OCI-LY7 (cell line): ENCODE results near the gene DIPK1C. TPM values are rescaled to one million over a fixed set of nuclear protein-coding genes. Genes with fewer than 3 reads are reported as not detected.

Experiments used
- BruUV-seq: library from RNA; stranded (reverse); fragments of 400-500 nt; replicated peaks from 2 replicates; lab custom pipeline; 2021; lab: Mats Ljungman, UMichigan
- CTCF ChIA-PET: fragments of 300-600 bp; sonication (Branson Sonifier 250); formaldehyde crosslinking; loops from one replicate; lab custom pipeline; 2022; ENCODE audit warnings: antibody characterized with exemption; ENCODE audit not compliant: unreplicated experiment; lab: Charles Lee
- POLR2A ChIA-PET: fragments of 300-600 bp; sonication (Branson Sonifier 250); formaldehyde crosslinking; loops from one replicate; lab custom pipeline; 2022; ENCODE audit warnings: antibody characterized with exemption; lab: Charles Lee
- DNase-seq: peaks from one replicate; pipeline ENCODE4 v3.0.0-alpha.2; 2015; ENCODE audit warnings: low spot score
- H2AFZ ChIP-seq: fragments of 200-600 bp; sonication (generic), shearing (Covaris generic); 2 replicates; pipeline ENCODE4 v1.6.1; 2014; ENCODE audit warnings: mild to moderate bottlenecking, antibody characterized with exemption, low read length, moderate library complexity
- H3K27ac ChIP-seq: fragments of 200-600 bp; sonication (generic); 2 replicates; pipeline ENCODE4 v1.5.1; 2014; ENCODE audit warnings: mixed run types, low read depth, mild to moderate bottlenecking, moderate library complexity, low read length, inconsistent platforms; ENCODE audit not compliant: poor library complexity, severe bottlenecking
- H3K36me3 ChIP-seq: fragments of 200-600 bp; sonication (generic); 2 replicates; pipeline ENCODE4 v1.6.1; 2014; ENCODE audit warnings: mild to moderate bottlenecking, antibody characterized with exemption, low read length, moderate library complexity, mixed read lengths; ENCODE audit not compliant: insufficient read depth
- H3K4me1 ChIP-seq: fragments of 200-600 bp; sonication (generic); 2 replicates; pipeline ENCODE4 v1.5.1; 2014; ENCODE audit warnings: mild to moderate bottlenecking, low read length; ENCODE audit not compliant: insufficient read depth, poor library complexity, severe bottlenecking
- H3K4me2 ChIP-seq: fragments of 200-600 bp; sonication (generic); 2 replicates; pipeline ENCODE4 v1.6.1; 2014; ENCODE audit warnings: mild to moderate bottlenecking, low read length
- H3K4me3 ChIP-seq: fragments of 200-600 bp; sonication (generic); 2 replicates; pipeline ENCODE4 v1.5.1; 2014; ENCODE audit warnings: mild to moderate bottlenecking, low read depth, low read length; ENCODE audit not compliant: poor library complexity, severe bottlenecking
- H3K79me2 ChIP-seq: fragments of 200-600 bp; sonication (generic); 2 replicates; pipeline ENCODE4 v1.6.1; 2016; ENCODE audit warnings: low read depth, mild to moderate bottlenecking, low read length, moderate library complexity, mixed read lengths; ENCODE audit not compliant: insufficient read depth
- H3K9me2 ChIP-seq: fragments of 200-600 bp; sonication (generic); 2 replicates; pipeline ENCODE4 v1.6.1; 2016; ENCODE audit warnings: mild to moderate bottlenecking, low read length, mixed read lengths; ENCODE audit not compliant: insufficient read depth
- H3K9me3 ChIP-seq: fragments of 200-600 bp; sonication (generic); 2 replicates; pipeline ENCODE4 v1.6.1; 2014; ENCODE audit warnings: mild to moderate bottlenecking, mixed run types, low read length, mixed read lengths
- H4K20me1 ChIP-seq: fragments of 200-600 bp; sonication (generic); 2 replicates; pipeline ENCODE4 v1.6.1; 2014; ENCODE audit warnings: mild to moderate bottlenecking, antibody characterized with exemption, low read length, moderate library complexity, mixed read lengths; ENCODE audit not compliant: insufficient read depth
- EZH2phosphoT487 ChIP-seq: fragments of 200-600 bp; sonication (generic); IDR thresholded peaks from 2 replicates; pipeline ENCODE4 v1.6.1; 2018; ENCODE audit warnings: low read depth, borderline replicate concordance, mild to moderate bottlenecking, mixed run types, antibody characterized with exemption, low read length, moderate library complexity, mixed read lengths
- intact Hi-C: fragments of 100-400 bp; cut with micrococcal nuclease; formaldehyde crosslinking; loops from one replicate; pipeline ENCODE4 v1.10.0; 2022; ENCODE audit not compliant: unreplicated experiment
- total RNA-seq, 2 experiments: library from RNA; depleted of rRNA in 1 of 2; stranded (reverse); fragments of >200 nt in 1 of 2; shearing (Covaris generic) in 1 of 2; gene quantifications; 2 replicates each; pipeline ENCODE4 v1.2.3, GENCODE V29; 2014 to 2022
- TF ChIP-seq, protein P1 (sequence below): fragments of 200-600 bp; sonication (generic); conservative IDR thresholded peaks from 2 replicates; pipeline ENCODE4 v1.5.1; 2014; ENCODE audit warnings: mild to moderate bottlenecking, antibody characterized with exemption, low read length, moderate library complexity, mixed read lengths

Gene DIPK1C
- total RNA-seq, 2 experiments from 2014 or later = not detected

DNA sequence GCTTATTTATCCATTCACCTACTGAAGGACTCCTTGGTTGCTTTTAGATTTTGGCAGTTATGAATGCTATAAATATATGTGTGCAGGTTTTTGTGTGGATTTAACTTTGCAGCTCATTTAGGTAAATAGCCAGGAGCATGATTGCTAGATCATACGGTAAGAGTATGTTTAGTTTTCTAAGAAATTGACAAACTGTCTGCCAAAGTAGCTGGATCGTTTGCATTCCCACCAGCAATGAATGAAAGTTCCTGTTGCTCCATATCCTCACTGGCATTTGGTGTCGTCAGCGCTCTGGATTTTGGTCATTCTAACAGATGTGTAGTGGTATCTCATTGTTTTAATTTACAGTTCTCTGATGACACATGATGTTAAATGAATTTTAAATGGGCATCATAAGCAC is 8.7 kb upstream of the DIPK1C start:
- no peak overlapping the region for H3K4me2 ChIP-seq
- H3K27ac ChIP-seq = no peak overlapping the region
- POLR2A ChIA-PET = no interaction called here
- no peaks in the 10 kb centered on the region for H4K20me1 ChIP-seq
- no peak for DNase-seq
- H2AFZ ChIP-seq = no peak overlapping the region
- intact Hi-C loops = no loop called here
- H3K9me2 ChIP-seq = no peaks in the 10 kb centered on the region
- H3K79me2 ChIP-seq = no peaks in the 10 kb centered on the region
- H3K9me3 ChIP-seq = no peaks in the 10 kb centered on the region
- TF ChIP-seq, protein P1, sequence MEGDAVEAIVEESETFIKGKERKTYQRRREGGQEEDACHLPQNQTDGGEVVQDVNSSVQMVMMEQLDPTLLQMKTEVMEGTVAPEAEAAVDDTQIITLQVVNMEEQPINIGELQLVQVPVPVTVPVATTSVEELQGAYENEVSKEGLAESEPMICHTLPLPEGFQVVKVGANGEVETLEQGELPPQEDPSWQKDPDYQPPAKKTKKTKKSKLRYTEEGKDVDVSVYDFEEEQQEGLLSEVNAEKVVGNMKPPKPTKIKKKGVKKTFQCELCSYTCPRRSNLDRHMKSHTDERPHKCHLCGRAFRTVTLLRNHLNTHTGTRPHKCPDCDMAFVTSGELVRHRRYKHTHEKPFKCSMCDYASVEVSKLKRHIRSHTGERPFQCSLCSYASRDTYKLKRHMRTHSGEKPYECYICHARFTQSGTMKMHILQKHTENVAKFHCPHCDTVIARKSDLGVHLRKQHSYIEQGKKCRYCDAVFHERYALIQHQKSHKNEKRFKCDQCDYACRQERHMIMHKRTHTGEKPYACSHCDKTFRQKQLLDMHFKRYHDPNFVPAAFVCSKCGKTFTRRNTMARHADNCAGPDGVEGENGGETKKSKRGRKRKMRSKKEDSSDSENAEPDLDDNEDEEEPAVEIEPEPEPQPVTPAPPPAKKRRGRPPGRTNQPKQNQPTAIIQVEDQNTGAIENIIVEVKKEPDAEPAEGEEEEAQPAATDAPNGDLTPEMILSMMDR = no peak
- no peak for TF ChIP-seq EZH2phosphoT487
- BruUV-seq = no TSS peak
- H3K36me3 ChIP-seq = no peaks in the 10 kb centered on the region
- no peaks in the 10 kb centered on the region for H3K4me1 ChIP-seq
- no peak overlapping the region for H3K4me3 ChIP-seq
- CTCF ChIA-PET = no interaction called here

DNA sequence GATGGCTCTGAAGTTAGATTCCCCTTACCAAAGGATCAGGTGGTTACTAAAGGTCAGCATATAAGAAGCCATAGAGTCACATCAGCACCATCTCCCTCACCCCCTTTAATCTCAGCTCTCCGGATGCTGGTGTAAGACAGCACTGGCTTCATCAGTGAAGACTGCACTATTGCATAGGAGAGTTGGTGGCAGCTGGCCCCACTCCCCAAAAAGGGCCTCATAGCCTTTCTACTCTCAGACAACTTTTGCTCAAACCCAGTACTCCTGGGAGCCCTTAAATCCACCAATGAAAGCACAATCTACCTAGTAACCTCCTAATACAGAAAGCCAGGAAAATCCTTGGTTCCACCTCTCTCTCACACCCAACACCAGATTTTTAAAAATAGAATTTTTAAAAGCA is 6.9 kb upstream of the DIPK1C start:
- Histone ChIP-seq H3K9me2 (no peaks in the 10 kb centered on the region), H3K79me2 (no peaks in the 10 kb centered on the region), H3K4me1 (no peaks in the 10 kb centered on the region), H3K36me3 (no peaks in the 10 kb centered on the region), H3K4me2 (no peak overlapping the region), H2AFZ (no peak overlapping the region), H3K9me3 (no peaks in the 10 kb centered on the region), H3K27ac (no peak overlapping the region), H3K4me3 (no peak overlapping the region), H4K20me1 (no peaks in the 10 kb centered on the region)
- TF ChIP-seq EZH2phosphoT487 = no peak
- TF ChIP-seq, protein P1 = no peak
- ChIA-PET POLR2A (no interaction called here), CTCF (no interaction called here)
- DNase-seq = no peak
- intact Hi-C loops = no loop called here
- BruUV-seq = no TSS peak

DNA sequence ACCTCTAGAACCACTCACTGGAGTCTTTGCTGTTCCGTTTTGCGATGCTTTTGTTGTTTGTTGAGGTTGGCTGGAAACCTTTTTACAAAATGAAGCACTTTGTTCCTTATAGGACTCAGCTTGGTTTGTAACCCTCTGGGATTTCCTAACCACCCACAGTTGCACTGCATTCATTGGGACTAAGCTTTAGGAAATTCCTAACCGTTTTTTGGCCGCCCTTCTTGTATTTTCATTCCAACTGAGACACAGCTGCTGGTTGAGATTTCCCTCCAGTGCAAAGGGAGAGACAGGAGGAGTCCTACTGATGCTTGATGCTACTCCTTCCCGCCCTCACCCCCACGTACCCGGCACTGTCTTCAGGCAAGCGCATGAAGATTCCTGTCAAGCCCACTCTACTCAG is 6.1 kb upstream of the DIPK1C start:
- no peaks in the 10 kb centered on the region for H3K79me2 ChIP-seq
- no TSS peak for BruUV-seq
- no peaks in the 10 kb centered on the region for H3K36me3 ChIP-seq
- no peaks in the 10 kb centered on the region for H3K4me1 ChIP-seq
- no peak overlapping the region for H3K4me2 ChIP-seq
- no peaks in the 10 kb centered on the region for H3K9me2 ChIP-seq
- TF ChIP-seq EZH2phosphoT487 = no peak
- TF ChIP-seq, protein P1 = no peak
- H2AFZ ChIP-seq = no peak overlapping the region
- intact Hi-C loops = no loop called here
- ChIA-PET CTCF (no interaction called here), POLR2A (no interaction called here)
- H4K20me1 ChIP-seq = no peaks in the 10 kb centered on the region
- no peaks in the 10 kb centered on the region for H3K9me3 ChIP-seq
- no peak for DNase-seq
- no peak overlapping the region for H3K4me3 ChIP-seq
- H3K27ac ChIP-seq = no peak overlapping the region
